A673 (cell line): ENCODE data around the gene TMEM14A.

ENCODE experiments used
- EZH2 ChIP-seq: fragments of 200-600 bp; sonication (generic); IDR thresholded peaks from 2 replicates; pipeline ENCODE4 v1.6.1; 2017; ENCODE audit warnings: borderline replicate concordance, low read depth, mild to moderate bottlenecking, mixed read lengths, antibody characterized with exemption, low read length; ENCODE audit not compliant: poor library complexity, severe bottlenecking
- TF ChIP-seq, protein P1 (sequence below): fragments of 300-800, 200-600 bp; sonication (generic); conservative IDR thresholded peaks from 2 replicates; pipeline ENCODE4 v1.5.1; 2017; ENCODE audit warnings: low read depth, mild to moderate bottlenecking, antibody characterized with exemption, low read length, moderate library complexity, mixed read lengths

DNA sequence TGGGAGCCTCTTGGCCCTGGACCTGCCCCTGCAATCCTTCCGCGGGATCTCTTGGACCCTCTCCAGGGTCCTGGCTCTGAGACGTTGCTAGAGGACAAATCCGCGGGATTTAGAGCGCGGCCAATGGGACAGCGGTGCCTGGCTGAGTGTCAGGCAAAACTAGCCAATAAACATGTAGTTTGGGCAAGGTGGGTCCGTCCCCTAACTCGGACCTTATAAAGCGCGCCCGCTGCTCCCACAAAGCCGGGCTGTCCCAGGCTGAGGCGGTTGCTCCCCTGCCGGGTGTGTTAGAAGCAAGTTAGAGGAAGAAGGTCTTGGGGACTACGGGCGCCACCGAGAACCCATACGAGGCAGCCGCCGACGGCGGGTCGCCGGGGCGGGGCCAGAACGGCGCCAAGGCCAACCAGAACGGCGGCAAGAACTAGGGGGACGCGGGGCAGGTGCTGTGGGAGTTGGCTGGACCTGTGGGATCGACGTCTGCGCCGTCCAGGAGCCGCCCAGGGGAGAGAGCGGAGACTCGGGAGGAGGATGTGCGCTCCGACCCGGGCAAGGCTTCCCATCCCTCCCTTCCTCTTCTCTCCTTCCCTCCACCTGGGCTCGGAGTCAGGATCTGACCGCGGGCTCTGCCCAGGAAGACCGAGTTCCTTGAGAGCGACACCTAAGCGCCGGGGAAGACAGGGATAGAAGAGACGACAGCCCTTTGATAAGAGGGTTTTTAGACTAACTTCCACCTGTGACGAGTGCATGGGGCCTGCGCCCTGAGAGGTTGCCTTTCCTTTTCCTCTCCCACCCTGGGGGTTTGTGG, 6.5 kb upstream of the TMEM14A start:
- TF ChIP-seq, protein P1, sequence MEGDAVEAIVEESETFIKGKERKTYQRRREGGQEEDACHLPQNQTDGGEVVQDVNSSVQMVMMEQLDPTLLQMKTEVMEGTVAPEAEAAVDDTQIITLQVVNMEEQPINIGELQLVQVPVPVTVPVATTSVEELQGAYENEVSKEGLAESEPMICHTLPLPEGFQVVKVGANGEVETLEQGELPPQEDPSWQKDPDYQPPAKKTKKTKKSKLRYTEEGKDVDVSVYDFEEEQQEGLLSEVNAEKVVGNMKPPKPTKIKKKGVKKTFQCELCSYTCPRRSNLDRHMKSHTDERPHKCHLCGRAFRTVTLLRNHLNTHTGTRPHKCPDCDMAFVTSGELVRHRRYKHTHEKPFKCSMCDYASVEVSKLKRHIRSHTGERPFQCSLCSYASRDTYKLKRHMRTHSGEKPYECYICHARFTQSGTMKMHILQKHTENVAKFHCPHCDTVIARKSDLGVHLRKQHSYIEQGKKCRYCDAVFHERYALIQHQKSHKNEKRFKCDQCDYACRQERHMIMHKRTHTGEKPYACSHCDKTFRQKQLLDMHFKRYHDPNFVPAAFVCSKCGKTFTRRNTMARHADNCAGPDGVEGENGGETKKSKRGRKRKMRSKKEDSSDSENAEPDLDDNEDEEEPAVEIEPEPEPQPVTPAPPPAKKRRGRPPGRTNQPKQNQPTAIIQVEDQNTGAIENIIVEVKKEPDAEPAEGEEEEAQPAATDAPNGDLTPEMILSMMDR, result no peak
- TF ChIP-seq EZH2, result no peak
